DMS79 treated with DMSO at 0.1 percent for 48 hours (cell line): ENCODE measurements around the gene TMEM9B.
"Not testable (repeated sequence)": the region's sequence is repeated elsewhere in the genome, so short reads cannot be mapped to it uniquely, and the experiment has no call there.

ENCODE experiments used
- DNase-seq: peaks from one replicate; lab custom pipeline; 2025; lab: John Stamatoyannopoulos, UW

The TMEM9B gene

DNA sequence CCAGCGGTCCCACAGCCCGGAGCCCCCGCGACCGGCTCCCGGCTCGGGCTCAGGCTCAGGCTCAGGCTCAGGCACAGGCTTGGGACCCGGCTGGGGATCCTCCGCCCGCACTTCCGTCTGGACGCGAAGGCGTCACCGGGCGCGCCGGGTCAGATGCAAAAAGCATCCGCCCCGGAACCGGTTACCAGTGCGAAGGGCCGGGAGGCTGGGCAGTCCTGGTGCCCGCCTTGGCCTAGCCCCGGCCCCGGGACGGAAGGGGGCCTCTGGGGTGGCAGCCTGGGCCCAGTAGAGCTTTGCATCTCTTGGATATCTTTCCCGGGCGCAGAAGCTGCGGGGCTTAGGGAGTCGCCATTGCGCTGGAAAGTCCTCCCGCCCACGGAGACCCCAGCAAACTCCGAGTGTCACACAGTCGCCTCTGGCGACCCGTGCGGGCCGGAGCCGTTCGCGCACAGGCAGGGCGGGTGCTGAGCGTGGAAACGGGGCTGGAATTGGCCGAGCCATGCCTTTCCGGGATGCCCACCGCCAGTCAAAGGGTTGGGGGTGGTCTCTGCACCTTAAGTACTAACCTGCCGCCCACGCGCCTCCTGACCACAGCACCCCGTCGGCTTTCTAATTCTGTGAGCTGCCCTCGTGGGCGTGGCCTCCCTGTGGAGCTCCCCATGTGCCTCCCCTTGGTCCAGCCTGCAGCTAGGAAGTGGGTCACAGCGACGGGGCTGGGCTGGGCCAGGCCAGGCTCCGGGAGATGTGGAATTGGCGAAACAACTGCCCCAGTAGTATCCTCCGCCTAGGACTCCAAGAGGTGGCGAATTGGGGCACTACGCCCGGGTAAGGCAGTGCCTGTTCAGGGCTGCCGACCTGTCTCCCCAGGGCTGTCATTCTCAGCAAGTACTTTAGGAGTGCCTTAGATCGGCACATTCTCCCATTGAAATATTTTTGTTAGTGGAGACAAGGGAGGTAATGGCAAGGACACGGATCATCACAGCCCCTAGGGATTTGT, at the start of gene TMEM9B:
TMEM9B (minus strand) TSS at position 119 of the 997 bp plus-strand sequence. CDS start 129 bp downstream, outside the sequence.
- DNase-seq: peak; percentile 86

DNA sequence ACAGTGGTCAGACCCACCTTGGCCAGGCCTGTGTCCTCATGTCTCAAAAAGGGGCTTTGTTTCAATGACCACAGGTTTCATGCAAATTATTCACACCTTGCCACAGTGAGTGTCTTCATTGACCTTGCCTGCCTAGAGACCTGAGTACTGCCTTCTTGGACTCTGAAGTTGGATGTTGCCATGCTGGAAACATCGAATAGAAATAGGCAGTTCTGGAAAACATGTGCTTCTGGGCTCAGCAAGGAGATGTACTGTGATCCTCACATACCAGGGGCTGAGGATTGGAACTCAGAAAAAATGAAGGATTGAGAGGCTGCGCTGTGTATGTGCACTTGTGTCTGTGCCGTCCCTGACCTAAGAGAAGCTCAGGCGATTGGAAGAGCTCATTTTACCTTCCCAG, 49.1 kb upstream of the TMEM9B start:
- DNase-seq: no peak

DNA sequence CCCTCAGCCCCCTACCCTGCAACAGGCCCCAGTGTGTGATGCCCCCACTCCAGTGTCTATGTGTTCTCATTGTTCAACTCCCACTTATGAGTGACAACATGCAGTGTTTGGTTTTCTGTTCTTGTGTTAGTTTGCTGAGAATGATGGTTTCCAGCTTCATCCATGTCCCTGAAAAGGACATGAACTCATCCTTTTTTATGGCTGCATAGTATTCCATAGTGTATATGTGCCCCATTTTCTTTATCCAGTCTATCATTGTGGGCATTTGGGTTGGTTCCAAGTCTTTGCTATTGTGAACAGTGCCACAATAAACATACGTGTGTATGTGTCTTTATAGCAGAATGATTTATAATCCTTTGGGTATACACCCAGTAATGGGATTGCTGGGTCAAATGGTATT, 45.3 kb upstream of the TMEM9B start:
- not testable (repeated sequence) for DNase-seq

DNA sequence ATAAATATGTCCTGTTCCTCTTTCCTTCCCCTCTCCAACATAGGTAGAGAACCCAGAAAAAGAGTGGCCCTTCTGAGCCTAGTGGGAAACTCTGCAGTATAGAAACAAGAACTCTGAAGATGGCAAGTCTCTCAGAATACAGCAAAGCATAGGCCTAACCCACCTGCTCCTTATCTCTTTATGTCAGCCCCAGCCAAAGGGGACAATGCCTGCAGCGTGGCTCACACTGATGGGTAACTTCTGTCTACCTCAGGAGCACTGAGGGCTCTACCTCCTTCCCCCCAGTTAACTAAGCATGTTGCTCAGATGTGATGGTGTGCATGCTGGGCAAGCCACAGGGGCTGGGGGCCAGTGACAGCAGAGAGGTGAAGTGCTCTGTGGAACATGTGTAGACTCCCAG, 44.4 kb upstream of the TMEM9B start:
- DNase-seq: no peak

DNA sequence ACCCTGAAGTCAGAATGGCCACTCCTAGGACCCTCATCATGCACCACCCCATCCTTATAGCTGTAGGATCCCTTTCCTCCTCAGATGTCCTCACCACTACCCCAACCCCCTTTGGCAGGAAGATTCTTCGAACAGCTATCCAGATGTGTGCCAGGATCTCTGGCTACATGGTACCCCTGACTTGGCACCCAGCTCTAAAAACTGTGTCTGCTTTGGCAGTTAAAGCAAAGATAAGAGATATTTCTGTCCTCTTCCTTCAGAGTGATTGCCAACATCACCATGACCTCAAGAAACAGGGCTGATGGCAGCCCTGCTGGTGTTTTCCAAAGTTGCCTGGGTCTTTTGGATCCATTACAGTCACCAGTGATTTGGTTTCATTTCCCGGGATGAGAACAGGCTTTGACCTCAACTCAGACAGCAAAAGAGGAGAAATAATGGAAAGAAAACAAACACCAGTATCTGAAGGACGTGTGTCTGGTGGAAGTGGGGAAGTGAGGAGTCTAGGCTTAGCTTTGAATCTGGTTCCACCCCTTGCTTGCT, 43.8 kb upstream of the TMEM9B start:
- DNase-seq: no peak

DNA sequence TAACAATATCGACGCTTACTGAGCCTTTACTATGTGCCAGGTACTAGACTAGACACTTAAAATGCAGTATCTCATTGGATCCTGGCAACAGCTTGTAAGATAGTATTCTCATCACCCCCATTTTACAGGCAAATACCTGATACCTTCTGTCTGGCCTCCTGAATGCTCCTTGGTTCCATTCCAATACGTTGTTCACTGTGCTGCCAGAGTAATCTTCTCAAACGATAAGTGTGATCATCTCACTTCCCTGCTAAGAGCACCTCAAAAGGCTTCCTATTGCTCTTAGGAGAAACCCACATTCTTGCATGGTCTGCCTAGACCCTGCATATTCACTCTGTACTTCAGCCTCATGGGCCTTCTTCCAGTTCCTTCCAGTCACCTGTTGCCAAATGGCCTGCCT, 40.8 kb upstream of the TMEM9B start:
- no peak for DNase-seq

DNA sequence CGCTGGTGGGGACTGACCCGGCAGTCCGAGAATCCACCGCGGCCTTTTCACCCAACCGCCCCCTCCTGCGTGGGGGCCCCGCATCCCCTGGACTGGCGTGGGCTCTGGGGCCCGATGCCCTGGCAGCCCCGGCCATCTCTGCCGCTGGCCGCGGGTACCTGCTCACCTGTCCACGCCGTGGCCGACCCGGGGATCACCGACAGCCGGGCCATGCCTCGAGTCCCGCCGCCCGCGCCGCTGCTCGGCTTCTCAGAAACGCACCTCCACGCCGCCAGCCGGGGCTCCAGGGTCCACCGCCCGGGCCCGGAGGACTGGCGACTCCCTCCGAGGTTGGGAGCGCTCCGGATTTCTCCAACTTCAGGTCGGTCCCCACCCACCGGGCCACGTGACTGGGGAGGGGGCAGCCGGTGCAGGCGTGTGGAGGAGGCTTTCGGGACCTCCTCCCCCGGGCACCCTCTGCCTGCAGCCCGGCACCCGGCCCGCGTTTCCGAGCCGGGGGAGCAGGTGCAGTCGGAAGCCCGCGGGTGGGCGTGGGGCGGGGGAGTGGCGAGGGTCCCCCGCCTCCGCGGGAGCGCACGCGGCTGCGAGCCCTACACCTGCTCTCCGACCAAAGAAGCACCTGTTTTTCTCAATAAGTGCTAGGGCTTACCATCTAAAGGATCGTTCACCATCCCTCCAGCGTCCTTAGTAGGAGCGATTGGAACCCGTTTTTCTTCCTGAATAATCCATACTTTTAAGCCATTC, 40.1 kb upstream of the TMEM9B start:
- DNase-seq: peak; percentile 41

DNA sequence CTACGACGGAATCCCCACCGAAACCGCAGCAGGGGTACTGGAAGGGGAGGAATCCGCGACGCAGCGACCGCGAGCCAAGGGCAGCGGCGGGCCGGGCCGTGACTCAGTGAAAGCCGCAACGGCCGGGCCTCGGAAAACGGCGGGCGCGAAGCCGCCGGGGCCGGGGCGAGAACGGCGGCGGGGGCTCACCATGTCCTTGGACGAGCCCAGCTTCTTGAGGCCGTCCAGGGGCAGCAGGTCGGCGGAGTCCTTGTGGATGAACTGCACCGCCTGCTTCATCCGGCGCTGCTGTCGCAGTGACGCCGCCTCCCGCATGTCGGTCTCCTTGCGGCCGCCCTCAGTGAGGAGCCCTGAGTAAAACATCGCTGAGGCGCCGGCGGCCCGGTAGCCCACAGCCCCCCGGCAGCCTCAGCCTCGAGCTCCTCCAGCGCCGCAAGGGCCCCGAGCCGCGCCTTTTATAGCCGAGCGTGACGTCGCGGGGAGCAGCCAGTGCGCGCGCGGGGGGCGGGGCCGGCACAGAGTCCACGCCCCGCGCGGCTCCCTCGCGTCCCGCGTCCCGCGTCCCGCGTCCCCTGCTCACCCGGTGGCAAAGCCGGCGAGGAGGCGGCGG, 39.4 kb upstream of the TMEM9B start, which contains the start of gene NRIP3:
NRIP3 (minus strand) TSS at position 429 of the 610 bp plus-strand sequence; CDS start at position 363, 66 bp downstream.
- peak; percentile 26 for DNase-seq

DNA sequence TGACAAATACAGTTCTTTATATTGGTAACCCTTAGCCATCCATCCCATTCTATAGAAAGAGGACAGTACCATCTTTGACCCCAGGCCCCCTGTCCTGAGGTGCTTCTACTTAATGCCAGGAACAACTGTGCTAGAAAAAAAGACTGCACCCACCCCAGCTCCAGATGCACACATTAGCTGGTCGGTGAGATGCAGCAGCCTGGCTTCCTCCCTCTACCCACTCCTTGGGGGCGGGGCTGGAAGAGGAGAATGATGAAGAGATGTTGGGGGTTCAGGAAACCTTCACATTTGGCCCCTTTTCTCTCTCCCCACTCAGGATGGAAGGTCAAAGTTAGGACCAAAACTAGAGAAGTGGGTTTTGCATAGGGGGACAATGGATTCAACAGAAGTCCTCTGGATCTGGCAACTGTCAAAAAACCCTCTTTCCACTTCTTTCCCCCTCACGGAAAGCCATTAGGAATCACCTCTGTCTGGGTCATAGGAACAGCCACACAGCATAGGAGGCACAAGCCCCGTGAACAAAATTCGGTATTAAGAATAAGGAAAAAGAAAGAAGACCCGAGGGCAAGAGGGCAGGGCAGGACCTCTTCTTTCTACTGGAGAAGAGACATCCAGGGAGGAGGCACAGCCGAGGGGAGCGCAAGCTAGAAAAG, 38.8 kb upstream of the TMEM9B start:
- peak; percentile 15 for DNase-seq

DNA sequence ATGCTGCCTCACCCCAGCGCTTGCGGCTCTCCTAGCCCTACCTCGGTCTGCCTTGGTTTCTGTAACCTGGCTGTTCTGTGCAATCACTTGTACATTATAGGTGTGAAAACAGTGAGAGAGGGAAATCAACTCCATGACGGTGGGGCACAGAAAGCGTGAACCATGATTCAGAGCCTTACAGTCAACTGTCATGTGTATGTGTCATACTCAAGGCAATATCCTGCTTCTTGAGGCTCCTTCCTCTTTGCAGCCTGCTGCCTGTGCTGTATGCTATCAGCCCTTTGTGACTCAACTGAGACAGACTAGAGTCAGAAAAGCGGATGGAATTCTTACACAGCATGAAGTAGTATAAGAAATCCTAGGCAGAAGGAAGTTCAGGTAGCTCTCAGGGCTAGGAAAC, 37.5 kb upstream of the TMEM9B start:
- DNase-seq: no peak

DNA sequence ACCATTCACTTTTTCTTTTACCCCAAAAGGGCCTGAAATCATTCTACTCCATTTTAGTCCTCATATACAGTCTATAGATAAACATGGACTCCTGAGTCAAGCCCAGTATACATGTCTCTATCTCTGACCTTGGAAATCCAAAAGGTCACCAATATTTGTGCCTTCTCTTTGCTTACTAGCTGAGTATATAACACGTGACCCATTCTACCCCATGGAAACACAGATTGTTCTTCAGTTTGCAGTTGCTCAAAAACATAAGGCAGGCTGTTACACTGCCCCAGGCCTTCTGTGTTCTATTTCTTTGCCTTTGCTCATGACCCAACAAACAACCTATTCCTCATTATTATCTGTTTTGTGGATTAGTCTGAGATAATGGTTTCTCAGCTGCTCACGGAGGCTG, 33.8 kb upstream of the TMEM9B start:
- no peak for DNase-seq

DNA sequence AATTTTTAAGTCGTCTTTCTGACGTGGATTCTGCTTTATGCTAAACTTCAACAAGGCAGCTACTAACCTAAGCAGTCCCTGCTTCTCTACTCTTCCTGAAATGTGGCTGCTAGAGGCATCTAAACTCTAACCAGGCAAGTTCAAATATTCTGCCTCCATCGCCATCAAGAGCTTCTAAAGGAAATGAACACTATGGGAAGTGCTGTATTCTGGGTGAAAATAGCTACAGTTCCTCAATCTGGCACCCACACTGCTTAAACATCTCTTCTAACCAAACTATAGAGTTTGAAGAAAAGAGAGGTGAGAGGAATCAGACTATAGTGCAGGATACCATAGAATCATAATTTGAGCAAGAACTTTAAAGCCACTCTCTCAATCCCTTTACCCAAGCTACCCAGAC, 33.2 kb upstream of the TMEM9B start:
- DNase-seq: no peak

DNA sequence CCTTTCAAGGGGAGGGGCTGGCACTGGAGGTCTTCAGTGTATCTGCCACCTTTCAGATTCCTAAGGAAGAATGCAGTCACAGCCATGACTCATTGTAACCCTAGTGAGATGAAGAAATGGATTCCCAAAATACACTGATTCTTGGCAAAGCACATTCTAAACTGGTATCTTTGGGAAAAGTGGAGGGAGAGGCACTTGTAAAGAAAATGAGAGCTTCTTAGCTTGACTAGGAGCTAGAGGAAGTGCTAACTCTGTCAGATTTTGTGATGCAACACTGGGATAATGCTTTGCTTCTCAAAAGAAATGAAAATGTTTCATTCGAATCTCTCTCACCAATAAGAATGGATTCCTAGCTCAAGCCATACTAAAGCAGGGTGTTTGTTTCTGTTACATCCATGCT, 25.2 kb upstream of the TMEM9B start:
- DNase-seq: no peak

DNA sequence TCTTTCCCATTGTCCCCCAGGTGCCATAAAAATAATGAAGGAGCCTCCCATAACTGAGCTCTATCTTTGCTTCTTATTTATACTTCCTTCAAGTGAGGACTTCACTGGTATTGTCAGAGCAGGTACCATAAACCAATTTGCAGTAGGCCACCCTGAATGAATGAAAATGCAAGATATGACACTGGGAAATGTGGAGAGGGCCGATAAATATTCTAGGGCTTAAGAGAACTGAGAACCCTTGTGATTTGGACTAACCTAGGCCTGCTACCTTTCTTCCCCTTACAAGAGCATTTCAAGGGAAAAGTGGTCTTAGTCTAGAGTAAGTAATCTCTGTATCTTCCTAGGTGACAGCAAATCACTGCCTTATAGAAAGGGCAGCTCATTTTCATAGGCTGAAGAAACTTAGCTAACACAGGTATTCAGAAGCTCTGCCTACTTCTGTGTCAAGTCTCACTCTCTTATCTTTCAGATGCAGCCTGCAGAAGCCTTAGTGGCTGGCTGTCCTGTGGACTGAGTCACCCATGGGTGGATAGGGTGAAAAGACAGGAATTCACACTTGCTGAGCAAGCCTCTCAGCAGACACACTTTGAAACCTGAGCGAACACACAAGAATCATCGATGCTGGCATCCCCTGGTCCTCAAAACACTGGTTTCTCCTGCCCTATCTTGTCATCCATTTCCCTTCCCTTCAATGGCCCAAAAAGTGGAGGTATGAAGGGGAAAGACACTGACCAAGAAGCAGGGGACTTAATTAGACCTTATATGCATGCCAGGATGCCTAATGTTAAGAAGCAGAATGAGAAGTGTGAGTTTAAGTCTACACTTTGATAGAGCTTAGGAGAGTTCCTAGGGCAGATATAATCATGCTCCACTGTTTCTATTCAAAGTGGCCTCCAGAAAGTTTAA, 24.3 kb upstream of the TMEM9B start:
- no peak for DNase-seq

DNA sequence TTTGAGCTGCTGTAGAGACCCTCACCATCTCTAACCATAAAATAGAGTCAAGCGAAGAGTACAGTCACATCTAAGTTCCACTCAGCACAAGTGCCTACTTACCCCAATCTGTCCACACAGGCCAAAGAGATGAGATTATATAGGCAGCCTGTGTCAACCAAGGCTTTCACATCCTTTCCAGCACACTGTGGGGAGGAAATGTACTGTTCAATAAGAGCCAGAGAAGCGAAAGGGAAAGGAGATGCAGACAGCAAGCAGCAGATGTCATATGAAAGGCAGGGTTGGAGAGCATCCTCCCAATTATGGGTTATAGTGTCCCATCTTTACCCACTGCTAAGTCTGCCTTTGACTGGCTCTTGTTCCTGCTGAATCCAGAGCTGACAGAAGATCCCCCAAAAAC, 23.2 kb upstream of the TMEM9B start:
- no peak for DNase-seq

DNA sequence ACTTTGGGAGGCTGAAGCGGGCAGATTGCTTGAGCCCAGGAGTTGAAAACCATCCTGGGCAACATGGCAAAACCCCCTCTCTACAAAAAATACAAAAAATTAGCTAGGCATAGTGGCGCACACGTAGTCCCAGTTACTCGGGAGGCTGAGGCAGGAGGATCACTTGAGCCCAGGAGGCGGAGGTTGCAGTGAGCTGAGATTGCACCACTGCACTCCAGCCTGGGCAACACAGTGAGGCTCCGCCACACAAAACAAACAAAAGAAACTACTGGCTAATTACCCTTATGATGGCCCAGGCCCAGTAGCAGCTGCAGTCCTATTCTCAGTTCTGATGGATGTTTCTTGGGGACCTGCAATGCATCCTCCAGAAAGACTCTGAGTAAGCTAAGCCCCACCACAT, 22.5 kb upstream of the TMEM9B start:
- not testable (repeated sequence) for DNase-seq

DNA sequence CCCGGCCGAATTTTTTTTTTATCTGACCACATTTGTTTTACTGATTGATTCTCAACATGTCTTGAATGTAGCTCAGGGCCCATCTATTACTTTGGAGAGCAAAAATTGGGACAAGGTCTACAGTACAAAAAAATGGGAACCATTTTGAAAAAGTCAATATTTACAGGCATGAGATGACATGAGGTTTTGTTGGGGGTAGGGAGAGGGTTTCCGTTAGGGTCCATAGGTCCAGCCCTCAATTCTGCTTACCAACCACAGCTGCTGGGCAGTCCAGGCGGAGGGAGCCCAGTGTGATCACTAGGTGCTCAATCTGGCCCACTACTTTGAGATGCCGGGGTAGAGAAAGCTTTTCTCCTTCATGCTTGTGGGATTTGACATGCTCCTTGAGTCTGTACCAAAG, 21.2 kb upstream of the TMEM9B start:
- DNase-seq: no peak

DNA sequence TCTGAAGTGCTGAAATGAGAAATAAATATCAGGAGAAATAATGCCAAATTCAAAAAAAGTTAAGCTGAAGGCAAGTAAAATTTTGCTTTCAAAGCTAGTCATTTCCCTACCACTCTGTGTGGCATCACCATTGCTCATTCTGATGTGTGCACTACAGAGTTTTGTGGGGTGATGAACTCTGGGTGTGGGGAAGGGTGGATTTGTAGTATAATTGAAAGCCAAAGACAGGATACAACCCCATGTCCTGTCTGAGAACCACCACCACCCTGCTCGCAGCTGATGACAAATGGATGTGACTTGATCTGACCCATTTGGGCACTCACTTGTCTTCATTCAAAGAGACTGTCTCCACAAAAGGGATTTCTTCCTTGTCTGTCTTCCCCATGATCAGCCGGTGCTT, 19.3 kb upstream of the TMEM9B start:
- no peak for DNase-seq

DNA sequence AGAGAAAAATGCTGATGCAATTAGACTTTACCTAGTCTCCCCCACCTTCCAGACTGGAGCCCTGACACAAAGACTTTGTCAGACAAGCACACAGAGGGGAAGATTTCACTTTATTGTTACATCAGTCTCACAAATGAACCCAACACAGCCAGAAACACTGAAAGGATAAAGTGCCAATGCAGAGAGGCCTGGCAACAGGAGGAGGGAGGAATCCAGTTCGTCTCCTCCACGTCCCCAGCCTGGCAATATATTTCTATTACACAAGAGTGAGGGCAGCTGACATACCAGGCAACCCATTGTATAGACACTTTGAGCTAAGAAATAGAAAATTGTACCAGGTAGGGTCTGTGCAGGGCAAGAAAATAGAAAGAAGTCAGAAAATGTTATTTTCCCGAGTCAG, 16.2 kb upstream of the TMEM9B start:
- no peak for DNase-seq

DNA sequence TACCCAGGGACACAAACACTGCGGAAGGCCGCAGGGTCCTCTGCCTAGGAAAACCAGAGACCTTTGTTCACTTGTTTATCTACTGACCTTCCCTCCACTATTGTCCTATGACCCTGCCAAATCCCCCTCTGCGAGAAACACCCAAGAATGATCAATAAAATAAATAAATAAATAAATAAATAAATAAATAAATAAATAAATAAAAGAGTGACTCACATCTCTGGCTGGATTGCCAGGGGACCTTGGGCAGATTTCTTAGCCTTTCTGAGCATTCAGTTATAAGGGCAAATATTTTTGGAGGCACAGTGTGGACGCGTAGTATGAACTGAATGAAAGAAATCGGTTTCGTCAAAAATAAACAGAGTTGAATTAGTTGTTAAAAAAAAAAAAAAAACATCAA, 15.1 kb upstream of the TMEM9B start:
- DNase-seq: not testable (repeated sequence)

DNA sequence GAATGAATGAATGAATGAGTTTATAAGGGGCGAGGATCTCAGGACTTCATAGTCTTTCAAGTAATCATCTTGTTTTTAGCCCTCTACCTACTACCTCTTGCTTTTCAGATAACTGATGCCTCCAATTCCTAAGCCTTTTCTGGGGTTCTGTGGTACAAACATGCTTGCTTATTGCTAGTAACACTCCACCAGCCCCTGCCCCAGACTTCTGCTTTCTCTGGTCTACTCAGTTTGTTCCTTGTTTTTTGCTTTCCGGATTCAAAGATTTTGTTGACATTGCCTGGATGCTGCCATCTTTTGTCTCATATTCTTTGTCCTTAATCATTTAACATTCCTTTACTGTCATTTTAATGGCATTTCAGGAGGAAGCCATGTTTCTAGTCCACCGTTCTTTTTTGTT, 8.9 kb upstream of the TMEM9B start:
- DNase-seq: no peak
